ENCODE data around the gene ZNF577. TPM values are rescaled to one million over a fixed set of nuclear protein-coding genes. Genes with fewer than 3 reads are reported as not detected.

Gene ZNF577
- total and polyA plus RNA-seq, 2 of the 13 experiments (the other 11 are each of a cell fraction or from before 2014, with no cell fraction given): 5.7 to 7.6 TPM

DNA sequence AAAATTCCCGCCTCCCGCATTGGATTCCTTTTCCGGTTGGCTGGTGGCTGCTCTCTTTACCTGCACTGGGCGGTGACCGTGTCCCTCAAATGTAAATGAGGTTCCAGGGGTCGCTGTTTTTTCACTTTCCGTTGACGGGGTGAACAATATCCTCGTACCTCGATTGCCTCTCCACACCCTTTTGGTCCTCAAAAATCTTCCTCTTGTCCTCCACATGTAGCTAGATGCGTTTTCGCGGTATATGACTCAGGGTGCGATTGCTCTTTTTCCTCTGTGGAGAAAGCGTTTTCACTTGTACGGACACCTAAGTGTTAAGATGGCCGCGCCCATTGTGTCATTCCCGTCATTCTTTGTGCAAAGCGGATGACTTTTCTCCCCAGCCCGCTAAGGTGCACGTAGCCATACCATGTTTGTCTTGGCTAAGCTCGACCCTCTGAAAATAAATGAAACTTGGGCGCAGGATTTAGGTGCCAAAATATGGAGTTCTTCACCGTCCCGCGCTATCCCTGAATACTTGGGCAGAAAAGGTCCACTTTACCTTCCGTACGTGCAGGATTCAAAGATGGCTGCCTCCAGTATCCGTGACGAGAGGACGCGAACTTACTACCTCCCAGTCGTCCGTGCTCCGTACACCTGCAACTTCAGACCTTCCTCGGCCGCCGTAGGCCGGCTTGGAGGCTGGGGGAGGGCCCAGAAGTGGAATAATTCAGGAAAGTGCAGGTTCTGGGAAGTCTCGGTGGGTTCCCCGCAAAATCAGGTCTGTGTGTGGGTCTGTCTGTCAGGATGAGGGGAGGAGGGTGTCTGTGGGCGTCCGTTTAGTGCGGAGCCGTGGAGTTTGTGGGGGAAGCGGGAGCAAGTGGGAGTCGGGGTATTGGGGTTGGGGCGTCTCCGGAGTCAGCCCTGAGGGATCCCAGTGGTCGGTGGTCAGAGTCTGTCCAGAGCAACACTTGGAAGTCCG lies 39.3 kb upstream of the ZNF577 start, which contains the start of gene ZNF613 (continued):
- TF ChIP-seq CBX1 (IDR thresholded peaks at IDR 0.05; ENCODE audit: low read depth): peak; percentile 23
- TF ChIP-seq, protein P1, sequence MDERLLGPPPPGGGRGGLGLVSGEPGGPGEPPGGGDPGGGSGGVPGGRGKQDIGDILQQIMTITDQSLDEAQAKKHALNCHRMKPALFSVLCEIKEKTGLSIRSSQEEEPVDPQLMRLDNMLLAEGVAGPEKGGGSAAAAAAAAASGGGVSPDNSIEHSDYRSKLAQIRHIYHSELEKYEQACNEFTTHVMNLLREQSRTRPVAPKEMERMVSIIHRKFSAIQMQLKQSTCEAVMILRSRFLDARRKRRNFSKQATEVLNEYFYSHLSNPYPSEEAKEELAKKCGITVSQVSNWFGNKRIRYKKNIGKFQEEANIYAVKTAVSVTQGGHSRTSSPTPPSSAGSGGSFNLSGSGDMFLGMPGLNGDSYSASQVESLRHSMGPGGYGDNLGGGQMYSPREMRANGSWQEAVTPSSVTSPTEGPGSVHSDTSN (CRISPR knock-in tag; IDR thresholded peaks at IDR 0.05): peak; percentile 90
- TF ChIP-seq ZNF121 (CRISPR knock-in tag; IDR thresholded peaks at IDR 0.05): no peak
- TF ChIP-seq ZFP1 (CRISPR knock-in tag; IDR thresholded peaks at IDR 0.05): 0 out of 2 replicates have a peak, but pooled peaks have one; percentile 19
- no peak for TF ChIP-seq SP5 (CRISPR knock-in tag; IDR thresholded peaks at IDR 0.05; ENCODE audit: borderline replicate concordance, low read depth)
- TF ChIP-seq, protein P2, sequence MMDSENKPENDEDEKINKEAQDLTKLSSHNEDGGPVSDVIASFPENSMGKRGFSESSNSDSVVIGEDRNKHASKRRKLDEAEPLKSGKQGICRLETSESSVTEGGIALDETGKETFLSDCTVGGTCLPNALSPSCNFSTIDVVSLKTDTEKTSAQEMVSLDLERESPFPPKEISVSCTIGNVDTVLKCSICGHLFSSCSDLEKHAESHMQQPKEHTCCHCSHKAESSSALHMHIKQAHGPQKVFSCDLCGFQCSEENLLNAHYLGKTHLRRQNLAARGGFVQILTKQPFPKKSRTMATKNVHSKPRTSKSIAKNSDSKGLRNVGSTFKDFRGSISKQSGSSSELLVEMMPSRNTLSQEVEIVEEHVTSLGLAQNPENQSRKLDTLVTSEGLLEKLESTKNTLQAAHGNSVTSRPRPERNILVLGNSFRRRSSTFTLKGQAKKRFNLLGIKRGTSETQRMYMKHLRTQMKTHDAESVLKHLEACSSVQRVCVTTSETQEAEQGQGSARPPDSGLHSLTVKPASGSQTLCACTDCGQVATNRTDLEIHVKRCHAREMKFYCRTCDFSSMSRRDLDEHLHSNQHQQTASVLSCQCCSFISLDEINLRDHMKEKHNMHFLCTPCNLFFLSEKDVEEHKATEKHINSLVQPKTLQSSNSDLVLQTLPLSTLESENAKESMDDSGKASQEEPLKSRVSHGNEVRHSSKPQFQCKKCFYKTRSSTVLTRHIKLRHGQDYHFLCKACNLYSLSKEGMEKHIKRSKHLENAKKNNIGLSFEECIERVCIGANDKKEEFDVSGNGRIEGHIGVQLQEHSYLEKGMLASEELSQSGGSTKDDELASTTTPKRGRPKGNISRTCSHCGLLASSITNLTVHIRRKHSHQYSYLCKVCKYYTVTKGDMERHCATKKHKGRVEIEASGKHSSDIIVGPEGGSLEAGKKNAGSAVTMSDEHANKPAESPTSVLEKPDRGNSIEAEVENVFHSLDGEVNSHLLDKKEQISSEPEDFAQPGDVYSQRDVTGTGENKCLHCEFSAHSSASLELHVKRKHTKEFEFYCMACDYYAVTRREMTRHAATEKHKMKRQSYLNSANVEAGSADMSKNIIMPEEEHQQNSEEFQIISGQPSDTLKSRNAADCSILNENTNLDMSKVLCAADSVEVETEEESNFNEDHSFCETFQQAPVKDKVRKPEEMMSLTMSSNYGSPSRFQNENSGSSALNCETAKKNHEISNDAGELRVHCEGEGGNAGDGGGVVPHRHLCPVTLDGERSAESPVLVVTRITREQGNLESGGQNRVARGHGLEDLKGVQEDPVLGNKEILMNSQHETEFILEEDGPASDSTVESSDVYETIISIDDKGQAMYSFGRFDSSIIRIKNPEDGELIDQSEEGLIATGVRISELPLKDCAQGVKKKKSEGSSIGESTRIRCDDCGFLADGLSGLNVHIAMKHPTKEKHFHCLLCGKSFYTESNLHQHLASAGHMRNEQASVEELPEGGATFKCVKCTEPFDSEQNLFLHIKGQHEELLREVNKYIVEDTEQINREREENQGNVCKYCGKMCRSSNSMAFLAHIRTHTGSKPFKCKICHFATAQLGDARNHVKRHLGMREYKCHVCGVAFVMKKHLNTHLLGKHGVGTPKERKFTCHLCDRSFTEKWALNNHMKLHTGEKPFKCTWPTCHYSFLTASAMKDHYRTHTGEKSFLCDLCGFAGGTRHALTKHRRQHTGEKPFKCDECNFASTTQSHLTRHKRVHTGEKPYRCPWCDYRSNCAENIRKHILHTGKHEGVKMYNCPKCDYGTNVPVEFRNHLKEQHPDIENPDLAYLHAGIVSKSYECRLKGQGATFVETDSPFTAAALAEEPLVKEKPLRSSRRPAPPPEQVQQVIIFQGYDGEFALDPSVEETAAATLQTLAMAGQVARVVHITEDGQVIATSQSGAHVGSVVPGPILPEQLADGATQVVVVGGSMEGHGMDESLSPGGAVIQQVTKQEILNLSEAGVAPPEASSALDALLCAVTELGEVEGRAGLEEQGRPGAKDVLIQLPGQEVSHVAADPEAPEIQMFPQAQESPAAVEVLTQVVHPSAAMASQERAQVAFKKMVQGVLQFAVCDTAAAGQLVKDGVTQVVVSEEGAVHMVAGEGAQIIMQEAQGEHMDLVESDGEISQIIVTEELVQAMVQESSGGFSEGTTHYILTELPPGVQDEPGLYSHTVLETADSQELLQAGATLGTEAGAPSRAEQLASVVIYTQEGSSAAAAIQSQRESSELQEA (CRISPR knock-in tag; IDR thresholded peaks at IDR 0.05; ENCODE audit: not compliant biosample characterization): no peak
- TF ChIP-seq ZNF10 (CRISPR knock-in tag; IDR thresholded peaks at IDR 0.05; ENCODE audit: borderline replicate concordance, low read depth): no peak
- no peak for TF ChIP-seq ZNF431 (CRISPR knock-in tag; IDR thresholded peaks at IDR 0.05; ENCODE audit: borderline replicate concordance, low read depth)
- TF ChIP-seq HNF4G (IDR thresholded peaks at IDR 0.05; ENCODE audit: borderline replicate concordance, low read depth, low read length): no peak
- no peak for TF ChIP-seq HNF4G (CRISPR knock-in tag; IDR thresholded peaks at IDR 0.05; ENCODE audit: borderline replicate concordance, low read depth)
- TF ChIP-seq, protein P3, sequence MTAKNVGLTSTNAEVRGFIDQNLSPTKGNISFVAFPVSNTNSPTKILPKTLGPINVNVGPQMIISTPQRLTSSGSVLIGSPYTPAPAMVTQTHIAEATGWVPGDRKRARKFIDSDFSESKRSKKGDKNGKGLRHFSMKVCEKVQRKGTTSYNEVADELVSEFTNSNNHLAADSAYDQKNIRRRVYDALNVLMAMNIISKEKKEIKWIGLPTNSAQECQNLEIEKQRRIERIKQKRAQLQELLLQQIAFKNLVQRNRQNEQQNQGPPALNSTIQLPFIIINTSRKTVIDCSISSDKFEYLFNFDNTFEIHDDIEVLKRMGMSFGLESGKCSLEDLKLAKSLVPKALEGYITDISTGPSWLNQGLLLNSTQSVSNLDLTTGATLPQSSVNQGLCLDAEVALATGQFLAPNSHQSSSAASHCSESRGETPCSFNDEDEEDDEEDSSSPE (CRISPR knock-in tag; IDR thresholded peaks at IDR 0.05): no peak
- TF ChIP-seq RARA (CRISPR knock-in tag; IDR thresholded peaks at IDR 0.05): peak; percentile 12; the same call in 1 of the 2 replicates
- peak; percentile 49; the same call in 1 of the 2 replicates for TF ChIP-seq AKAP8 (CRISPR knock-in tag; IDR thresholded peaks at IDR 0.05)
- TF ChIP-seq, protein P4, sequence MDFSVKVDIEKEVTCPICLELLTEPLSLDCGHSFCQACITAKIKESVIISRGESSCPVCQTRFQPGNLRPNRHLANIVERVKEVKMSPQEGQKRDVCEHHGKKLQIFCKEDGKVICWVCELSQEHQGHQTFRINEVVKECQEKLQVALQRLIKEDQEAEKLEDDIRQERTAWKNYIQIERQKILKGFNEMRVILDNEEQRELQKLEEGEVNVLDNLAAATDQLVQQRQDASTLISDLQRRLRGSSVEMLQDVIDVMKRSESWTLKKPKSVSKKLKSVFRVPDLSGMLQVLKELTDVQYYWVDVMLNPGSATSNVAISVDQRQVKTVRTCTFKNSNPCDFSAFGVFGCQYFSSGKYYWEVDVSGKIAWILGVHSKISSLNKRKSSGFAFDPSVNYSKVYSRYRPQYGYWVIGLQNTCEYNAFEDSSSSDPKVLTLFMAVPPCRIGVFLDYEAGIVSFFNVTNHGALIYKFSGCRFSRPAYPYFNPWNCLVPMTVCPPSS (IDR thresholded peaks at IDR 0.05): no peak
- TF ChIP-seq ZNF550 (CRISPR knock-in tag; IDR thresholded peaks at IDR 0.05; ENCODE audit: borderline replicate concordance): no peak
- 0 out of 2 replicates have a peak, but pooled peaks have one; percentile 27 for TF ChIP-seq ZNF746 (CRISPR knock-in tag; IDR thresholded peaks at IDR 0.05)
